Stimulated activated naive CD4-positive, alpha-beta T cell (primary cell): ENCODE measurements around the gene BNIP3.

Experiments
- DNase-seq, 6 experiments: peaks; one replicate each; lab custom pipeline; 2025; lab: John Stamatoyannopoulos, UW

The BNIP3 gene

DNA sequence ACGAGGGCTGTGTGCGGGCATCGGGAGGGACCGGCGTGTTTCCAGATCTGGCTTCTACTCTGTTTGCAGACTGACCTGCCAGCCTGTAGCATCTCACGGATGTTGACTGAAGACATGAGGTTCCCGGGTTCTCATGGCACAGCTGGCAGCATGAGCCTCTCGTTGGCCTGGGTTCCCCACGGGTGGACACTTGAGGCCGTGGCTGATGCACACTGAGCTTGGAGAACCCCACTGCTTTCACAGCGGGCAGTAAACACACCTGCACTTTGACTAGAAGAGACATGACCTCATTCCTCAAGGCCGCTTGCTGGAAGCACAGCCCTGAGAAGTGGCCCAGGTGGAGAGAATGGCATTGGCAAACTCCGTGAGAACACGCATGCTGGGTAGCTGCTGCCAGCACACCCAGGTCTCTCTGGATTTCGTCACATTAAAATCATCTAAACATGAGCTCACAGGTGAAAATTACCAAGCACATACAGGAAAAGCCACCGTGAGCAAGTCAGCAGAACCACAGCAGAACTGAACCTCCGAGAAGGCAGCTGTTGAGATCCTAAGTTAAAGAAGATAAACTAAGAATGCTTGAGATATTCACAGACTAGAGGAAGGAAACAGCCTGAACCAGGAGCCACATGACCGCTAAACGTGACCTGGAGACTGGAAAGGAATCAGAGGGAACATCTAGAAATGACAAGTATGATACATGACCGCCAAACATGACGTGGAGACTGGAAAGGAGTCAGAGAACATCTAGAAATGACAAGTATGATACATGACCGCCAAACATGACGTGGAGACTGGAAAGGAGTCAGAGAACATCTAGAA, 32.5 kb downstream of the BNIP3 start:
- no peak for DNase-seq

DNA sequence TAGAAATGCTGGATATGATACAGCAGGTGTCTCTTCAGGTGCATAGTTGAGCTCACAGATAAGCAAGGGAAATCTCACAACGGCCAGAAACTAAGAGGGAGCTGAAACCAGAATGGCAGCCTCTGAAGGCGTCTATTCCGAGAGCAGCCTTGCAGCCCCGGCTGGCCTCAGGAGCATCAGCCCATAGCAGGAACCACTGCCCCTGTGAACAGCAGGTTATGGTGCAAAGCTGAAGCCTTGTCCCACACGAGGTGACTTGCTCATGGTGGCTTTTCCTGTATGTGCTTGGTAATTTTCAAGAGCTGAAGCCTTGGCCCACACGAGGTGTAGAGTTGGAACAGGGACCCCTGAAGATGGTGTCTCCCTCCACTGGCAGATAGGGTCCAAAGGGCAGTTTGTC, 33.2 kb downstream of the BNIP3 start:
- DNase-seq: no peak

DNA sequence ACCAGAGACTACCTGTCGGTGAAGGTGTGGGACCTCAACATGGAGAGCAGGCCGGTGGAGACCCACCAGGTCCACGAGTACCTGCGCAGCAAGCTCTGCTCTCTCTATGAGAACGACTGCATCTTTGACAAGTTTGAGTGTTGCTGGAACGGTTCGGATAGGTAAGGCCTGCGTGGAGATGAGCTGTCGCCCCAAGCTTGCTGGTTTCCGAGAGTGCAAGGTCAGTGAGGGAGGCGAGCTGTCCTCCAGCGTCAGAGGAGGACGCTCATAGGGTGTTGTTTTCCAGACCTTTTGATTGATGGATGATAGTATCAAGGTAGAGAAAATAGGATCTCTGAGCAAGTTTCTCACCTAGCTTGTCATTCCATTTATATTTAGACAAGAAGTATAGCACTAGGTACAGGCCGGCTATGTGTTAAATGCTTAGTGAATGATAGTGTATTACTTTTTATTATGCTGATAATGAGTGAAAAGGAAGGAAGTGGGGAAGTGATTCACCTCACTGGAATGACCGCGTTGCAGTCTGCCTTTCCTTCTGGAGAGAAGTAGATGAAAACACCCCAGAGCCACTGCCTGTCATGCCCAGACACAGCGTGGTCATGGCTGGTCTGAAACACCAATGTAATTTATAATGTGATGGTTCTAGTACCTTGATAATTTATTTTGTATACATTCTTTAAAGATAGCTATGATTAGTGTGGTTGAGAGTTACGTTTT, 33.9 kb downstream of the BNIP3 start:
- DNase-seq: no peak

DNA sequence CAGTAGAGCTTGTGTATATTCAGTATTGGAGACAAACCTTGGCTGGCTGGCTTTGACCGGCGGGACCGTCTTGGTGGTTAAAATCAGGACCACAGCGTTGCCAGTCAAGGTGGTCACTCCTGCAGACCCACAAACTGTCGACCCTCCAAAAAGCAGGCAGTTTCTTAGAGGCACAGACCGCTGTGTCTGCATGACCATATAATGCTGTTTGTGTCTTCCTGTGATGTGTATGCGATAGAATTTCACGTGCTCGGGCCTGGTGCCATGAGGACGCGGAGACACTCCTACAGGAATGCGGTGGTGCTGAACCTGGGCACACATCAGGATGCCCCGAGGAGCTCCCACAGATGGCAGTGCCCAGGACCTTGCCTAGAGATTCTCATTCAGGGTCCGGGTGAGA, 34.8 kb downstream of the BNIP3 start:
- DNase-seq: no peak

DNA sequence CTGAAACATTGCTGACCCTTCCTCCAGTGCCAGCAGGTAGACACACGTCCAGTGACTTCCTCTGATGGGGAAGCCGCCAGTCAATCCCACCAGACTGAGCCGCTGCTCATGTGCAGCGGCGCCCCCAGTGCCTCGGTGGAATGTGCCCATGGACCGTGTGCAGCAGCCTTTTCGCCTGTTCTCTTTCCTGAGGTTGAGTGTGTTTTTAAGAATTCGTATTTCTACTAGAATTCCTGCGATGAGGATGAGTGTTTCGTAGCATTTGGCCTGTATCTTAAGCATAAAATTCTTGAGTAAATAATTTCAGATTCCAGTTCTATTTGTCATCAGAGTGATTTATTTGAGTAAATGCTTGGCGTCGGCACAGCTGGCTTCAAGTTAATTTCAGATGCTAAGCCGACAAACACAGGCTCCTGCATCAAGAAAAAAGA, 35.4 kb downstream of the BNIP3 start:
- DNase-seq: no peak

DNA sequence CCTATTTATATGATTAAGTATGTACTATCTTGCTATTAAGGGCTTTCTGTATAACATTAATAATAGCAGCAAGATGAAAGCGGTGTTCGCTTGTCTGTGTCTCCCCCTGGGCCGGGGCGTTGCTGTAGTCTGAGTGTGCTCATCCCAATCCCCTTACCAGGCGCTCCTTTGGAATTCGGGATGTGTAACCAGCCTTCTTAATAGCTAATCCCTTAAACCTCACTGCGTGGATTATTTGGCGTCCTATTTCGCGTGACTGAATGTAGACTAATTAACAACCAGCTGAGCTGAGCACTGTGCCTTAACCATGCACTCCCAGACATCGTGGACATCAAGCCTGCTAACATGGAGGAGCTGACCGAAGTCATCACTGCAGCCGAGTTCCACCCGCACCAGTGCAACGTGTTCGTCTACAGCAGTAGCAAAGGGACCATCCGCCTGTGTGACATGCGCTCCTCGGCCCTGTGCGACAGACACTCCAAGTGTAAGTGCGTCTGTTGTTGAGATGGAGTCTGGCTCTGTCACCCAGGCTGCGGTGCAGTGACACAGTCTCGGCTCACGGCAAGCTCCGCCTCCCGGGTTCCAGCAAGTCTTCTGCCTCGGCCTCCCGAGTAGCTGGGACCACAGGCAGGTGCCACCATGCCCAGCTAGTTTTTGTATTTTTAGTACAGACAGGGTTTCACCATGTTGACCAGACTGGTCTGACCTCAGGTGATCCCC, 36.6 kb downstream of the BNIP3 start:
- DNase-seq: no peak

DNA sequence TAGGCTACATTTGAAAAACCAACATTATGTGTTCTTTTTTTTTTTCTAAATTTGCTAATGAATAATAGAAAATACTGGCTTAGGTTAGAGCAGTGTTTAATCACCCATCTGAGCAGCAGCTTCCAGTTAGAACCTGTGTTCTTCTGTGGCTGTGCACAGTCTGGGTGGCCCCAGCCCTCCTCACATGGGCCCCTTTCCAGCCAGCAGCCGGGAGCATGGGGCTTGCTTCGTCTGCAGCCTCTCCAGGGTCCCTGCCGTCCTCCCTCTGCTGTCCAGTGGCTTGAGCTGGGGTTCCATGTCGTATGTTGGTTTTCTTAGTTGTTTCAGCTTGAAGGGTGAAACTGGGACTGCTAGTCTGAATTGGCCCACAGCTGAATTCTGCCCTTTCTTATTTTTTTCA, 37.3 kb downstream of the BNIP3 start:
- DNase-seq: no peak

DNA sequence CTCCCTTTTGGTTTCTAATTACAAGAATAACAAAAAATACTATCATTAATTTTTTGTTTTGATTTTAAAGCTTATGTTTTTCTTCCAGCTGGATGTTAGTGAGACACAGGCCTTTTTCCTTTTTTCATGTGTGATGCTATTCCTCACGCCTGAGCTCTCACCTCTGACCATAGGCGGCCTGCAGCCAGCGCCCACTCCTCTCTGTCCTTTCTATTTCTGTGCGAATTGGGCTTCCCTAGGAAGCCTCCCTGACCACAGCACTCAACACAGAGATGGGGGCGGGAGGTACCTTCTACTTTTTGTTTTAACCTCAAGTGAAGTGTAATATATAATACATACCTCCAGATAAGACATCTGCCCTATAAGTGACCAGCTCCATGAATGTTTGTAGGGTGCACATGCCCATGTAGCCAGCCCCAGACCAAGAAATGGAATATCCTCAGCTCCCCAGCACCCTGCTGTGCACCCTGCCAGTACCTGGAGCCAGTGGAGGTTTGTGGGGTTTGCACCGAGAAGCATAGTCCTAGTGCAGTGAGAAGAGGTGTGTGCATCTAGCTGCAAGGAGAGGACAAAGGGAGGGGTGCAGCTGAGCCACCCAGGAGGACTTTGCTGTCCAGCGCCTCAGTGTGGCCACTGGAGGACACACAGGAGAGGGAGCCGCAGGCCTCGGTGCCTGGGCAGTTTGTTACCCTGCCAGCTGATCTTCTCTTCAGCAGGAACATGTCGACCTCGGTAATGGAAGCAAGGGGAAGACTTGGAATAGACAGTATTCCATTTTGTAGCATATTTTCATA, 38.5 kb downstream of the BNIP3 start:
- DNase-seq: peak in 3 of 6 experiments; percentile 8 to 17 (median 8)

DNA sequence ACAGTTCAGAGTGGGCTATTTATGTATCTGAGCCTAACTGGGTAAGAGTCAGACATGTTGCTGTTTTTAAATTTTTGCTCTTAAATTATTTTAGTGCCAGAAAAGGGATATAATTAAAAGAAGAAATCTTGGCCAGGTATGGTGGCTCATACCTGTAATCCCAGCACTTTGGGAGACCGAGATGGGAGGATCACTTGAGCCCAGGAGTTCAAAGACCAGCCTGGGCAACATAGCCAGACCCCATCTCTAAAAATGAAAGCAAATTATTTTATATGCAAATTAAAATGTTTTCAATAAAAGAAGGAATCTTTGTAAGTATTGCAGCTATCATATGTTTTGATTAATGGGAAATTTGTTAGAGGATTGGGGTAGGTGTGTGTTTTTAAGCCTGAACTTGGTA, 39.3 kb downstream of the BNIP3 start:
- no peak for DNase-seq

DNA sequence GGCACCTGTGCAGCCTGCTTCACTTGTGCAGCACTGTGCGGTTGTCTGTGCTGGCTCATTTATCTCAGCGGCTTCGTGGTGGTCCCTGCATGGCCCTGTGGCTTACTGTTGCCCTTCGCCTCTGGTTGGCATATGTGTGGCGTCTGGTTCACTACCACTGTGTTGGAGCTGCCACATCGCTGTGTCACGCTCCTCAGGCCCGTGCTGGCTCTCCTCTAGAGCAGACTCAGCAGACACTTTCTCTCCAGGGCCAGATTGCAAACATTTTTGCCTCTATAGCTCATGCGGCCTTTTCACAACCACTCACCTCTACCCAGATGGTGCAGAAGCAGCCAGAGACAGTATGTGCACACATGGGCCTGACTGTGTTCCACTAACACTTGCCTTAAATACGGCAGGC, 43.0 kb downstream of the BNIP3 start:
- no peak for DNase-seq

DNA sequence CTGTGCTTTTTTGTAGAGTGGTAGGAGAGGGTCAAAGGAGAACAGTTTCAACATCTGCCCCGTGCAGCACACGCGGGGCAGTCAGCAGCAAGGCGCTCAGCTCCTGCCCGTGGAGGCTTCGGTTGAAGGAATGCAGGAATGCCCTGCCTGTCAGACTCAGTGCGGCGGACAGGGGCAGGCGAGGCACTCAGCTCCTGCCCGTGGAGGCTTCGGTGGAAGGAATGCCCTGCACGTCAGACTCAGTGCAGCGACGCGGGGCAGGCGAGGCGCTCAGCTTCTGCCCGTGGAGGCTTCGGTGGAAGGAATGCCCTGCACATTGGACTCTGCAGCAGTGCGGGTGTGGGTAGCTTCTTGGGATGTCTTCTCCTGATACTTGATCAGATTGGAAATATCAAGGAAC, 43.9 kb downstream of the BNIP3 start:
- no peak for DNase-seq

DNA sequence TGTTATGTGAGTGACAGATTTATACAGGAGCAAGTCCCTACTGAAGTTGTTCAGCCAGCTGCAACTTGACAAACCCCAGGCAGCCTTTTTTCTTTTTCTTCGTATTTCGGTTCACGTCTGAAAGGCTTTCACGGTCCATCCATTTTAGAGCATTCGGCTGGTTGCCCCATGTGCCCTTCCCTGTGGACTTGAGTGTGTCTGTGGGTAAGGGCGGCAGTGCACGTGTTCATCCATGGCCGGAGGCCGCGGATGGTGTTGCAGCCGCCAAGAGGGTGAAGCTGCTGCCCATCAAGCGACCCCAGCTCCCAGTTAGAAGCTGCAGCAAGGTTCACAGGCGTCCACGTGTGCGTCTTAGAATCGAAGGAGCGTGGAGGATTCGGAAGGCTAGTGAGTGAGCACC, 45.0 kb downstream of the BNIP3 start:
- no peak for DNase-seq

DNA sequence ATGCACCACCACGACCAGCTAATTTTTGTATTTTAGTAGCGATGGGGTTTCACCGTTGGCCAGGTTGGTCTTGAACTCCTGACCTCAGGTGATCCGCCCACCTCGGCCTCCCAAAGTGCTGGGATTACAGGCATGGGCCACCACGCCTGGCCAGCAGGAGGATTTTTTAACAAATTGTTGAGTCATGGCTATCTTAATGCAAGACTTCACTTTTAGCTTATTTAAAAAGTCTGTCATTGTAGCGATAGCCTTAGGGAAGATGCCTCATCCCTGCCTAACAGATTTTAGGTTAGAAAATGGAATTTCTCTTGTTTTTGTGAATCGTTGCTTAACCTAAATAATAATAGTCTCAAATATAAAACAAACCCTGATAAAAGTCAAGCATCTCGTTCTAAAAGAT, 45.4 kb downstream of the BNIP3 start:
- DNase-seq: no peak

DNA sequence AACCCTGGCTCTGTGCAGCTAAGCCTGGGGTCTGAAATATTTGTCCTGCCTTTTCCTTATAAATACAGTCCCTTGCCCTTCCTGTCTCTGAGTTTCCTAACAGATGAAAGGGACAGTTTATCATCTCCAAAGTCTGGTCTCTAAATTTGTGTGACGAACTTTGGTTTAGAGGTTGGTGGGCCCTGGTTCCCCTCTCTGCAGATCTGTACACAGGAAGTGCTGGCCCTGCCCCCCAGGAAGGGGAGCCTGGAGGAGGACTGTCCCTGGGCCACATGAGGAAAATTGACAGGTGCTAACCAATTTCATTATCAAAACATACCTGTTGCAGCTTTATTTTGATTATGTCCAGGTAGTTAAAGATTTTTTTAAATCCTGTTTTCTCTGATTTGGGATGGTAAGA, 46.5 kb downstream of the BNIP3 start:
- no peak for DNase-seq

DNA sequence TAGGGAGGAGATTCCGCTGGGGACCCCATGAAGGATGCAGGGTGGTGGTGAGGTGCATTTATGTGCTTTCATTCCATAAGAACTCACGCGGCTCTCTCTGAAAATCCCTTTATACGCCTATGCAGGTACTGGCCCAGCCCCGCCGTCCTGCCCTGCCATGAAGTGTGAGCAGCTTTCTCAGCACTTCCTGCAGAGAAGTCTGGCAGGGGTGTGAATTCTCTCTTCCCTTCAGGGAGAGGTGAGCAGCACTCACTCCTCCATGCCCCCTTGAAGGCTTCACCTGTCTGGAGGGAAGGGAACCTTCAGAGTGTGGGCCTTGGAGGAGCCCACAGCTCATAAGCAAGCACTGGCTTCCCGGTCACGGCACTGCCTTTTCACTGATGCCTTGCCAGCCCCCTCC, 47.0 kb downstream of the BNIP3 start:
- no peak for DNase-seq

DNA sequence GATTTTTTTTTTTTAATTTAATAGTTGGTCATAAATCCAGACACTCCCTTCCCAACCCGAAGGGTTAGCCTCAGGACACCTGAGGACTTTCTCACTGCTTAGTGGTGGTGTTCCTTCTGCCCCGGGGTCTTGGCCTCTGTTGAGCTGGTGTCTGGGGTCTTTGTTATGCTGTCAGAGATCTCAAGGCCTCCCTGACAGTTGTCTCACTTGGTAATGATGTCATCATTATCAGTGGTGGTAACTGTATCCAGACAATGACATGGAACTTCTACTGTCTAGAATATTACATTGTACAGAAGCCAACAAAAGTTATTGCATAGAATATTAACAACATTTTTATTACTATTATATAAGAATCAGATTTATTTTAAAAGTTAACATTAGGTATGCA, 48.0 kb downstream of the BNIP3 start:
- no peak for DNase-seq

DNA sequence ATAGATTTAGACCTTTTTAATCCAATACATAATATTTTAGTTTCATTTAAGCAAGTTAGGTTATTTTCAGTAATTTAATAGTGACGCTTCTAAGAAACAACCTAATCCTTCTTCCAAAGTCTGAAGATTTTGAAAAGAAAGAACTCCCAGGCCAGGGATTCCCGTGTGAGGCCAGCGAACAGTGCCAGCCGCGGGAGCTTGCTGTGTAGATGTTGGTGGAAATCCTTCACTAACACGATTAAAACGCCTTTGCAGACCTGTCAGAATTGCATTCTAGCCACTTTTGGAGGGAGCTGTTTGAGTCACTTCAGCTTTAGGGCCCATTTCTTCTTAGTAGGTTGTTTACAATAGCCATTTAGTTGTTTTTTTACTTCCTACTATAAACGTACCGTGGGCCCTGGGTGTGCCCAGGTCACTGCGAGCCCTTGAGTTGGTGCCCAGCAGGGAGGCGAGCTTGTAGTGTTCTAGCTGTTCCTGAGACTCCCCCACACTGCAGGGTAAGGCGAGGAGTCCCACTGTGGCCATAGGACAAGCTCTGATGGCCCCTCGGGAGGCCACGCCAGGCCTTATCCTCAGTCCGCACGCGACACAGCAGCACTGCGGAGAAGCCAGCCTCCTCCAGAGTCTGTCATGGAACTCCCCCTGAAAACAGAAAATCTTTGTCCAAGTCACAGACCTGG, 48.6 kb downstream of the BNIP3 start:
- no peak for DNase-seq

DNA sequence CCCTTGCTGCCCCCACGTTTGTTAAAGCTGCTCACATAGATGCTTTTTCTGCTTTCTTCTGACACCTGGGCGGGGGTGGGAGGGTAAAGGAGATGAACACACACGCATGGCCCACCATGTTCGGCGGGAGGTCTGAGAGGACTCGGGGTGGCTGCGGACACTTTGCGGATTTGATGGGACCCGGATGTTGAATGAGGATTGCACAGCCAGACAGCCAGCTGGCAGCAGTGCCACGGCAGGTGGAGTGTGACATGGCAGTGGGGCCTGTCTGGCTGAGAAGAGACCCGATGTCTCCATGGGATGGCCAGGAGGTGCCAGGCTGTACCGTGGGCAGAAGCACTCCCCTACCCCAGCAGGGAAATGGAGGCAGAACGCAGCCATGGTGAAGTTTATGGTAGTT, 49.7 kb downstream of the BNIP3 start:
- DNase-seq: no peak

DNA sequence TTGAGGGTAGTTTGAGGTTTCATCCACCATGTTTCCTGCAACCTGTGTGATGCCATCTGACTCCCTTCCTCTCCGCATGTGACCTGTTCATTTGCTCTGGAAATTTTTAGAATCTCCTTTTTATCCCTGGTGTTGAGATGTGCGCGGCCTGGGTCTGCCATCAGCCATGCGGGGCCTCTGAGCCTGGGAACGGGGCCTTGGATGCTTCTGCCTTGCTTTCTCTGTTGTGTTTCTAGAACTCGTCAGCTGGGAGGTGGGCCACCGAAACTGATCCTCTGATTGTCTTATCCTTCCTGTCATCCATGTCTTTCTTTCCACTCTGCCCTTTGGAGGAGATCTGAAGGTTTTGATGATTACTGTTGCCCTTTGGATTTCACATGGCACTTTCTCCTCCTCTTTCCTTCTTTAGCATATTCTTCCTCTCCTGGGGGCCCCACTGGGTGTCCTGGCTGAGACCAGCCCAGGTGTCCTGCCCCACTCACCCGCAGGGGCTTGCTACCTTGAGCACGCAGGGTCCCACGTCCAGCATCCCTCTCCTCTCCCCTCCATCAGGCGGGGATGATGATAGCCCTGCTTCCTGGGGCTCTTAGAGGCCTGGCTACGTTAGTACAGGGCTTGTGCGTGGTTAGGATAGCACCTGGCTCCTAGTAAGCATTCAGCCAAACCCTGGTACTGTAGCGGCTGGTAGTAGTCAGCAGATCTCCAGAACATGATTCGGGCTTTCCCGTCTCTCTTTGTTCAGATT, 51.0 kb downstream of the BNIP3 start:
- DNase-seq: no peak

DNA sequence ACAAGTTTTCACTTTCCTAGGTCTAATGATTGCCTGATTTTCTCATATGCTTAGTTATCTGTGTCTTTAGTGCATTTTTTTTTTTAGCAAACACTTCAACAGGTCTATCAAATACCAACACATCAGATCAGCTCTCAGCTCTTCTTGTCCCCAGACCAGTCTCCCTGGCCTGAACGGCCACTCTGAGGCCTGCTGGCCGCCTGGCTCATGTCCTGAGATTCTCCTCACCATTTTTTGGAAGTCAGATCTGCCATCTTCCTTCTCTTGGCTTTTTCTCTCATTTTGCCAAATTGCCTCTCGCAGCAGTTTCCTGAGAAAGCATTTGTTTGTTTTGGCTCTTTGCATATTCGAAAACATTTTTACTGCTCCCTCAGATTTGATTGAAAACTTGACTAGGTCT, 51.6 kb downstream of the BNIP3 start:
- DNase-seq: no peak
